A172 (cell line): Measurements from ENCODE around the gene MOK. TPM values are rescaled to one million over a fixed set of nuclear protein-coding genes. Genes with fewer than 3 reads are reported as not detected.
A peak's percentile ranks its signal among the peaks of the same experiment; 100 is the strongest.

Experiments used
- DNase-seq: peaks from one replicate; pipeline ENCODE4 v3.0.0-alpha.2; 2015; ENCODE audit warnings: low spot score
- total RNA-seq: library from RNA; depleted of rRNA; stranded (reverse); fragments of >200 nt; shearing (Covaris generic); gene quantifications from 2 replicates; pipeline ENCODE4 v1.2.3, GENCODE V29; 2014

MOK gene
- total RNA-seq, 1 experiment from 2014 or later: 8.4 TPM

DNA sequence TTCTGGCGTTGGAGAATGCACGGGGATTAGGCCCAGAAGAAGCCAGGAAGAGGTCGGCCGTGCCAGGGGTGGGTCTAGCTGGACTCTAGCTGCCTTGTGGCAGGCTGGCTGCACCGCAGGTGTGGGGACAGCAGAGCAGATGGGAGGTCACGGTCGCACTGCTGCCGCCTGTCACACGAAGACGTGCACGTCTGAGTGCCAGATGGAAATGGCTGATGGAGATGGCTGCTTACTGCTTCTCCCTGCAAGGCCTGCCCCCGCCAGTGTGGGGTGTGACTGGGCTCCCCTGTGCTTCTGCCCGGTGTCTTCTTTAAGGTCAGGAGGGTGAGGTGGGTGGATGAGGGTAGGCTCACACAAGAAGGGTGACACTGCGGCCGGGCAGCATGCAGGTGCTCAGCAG lies 79.0 kb downstream of the MOK start:
- no peak for DNase-seq

- no peak for DNase-seq
Measured at GRCh38 chr14:102225386-102225785, 79.6 kb downstream of the MOK start.

GRCh38 chr14:102223682-102224081 lies 81.3 kb downstream of the MOK start:
- DNase-seq: no peak

DNA sequence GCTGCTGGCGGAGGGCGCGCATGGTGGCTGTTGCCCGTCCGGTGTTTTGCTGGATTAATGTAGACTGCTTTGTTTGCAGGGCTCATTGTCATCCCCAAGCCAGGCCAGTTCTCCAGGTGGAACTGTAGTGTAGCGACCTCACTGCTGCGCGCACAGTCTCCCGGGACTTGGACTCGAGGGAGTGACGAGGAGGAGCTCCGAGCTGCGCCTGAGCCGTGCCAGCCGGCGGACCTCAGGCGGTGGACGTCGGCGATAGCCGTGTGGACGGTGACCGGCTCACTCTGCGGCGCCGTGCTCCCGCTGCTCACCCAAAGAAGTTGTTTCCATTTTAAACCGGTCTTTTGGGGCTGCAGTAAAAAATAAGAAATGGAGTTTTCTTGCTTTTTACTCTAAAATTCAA lies 82.2 kb downstream of the MOK start:
- no peak for DNase-seq

DNA sequence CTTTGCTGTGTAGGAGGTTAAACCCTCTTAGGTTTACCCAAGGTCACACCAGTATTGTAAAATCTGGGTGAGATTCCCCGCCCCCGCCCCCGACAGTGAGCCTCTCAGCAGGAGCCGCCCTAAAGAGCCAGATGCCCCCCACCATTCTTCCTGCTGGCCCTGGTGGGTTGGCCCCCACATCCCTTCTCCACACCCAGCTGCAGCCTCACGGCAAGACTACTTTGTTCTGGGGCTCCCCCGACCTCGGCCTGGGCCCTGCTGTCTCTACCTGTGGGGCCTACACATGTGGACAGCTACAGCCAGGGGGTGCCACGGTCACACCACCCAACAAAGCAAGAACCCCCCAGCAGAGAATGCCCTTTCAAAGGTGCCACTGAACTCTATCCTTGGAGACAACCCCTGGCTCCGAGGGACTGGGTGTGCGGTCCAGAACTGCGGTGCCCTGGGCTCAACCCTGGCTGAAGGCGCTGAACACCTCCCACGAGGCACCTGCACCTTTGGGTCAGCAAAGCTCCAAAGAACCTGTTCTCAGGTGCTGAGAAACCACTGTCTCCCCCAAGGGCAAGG lies 82.9 kb downstream of the MOK start:
- DNase-seq: no peak

DNA sequence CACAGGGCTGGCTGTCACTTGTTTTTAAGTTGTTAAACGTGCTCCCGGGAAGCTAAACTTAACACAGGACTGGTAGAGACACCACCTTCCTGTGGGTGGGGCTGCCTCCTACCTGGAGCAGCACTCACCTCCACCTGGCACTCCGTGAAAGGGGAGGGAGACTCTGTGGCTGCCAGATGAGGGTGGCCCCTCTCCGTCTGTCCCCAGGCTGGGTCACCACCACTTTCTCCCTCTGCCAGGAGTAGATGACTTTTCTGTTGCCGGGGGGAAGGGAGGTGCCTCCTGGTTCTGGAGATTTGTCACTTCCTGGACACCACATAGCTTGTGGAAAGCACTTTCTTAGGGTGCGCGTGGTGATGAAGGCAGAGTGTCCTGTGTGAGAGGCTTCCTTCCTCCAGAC lies 83.9 kb downstream of the MOK start:
- DNase-seq: peak; percentile 59

DNA sequence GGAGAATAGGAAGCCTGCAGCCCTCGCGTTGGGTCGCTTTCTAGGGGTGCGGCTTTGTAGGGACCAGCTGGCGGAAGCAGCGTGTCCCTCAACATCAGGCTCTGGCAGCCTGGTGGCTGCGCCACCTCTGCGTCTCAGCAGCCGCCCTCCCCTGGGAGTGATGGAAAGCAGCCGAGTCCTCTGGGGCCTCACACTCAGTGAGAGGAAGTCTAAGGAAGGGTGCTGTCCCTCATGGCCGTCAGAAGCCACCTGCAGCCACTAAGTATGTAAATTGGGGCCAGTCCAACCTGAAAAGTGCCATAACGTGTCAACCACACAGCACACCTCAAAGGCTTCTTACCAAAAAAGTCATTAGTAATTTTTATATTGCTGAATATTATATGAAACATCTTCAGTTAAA lies 84.9 kb downstream of the MOK start:
- no peak for DNase-seq

- no peak for DNase-seq
Measured at GRCh38 chr14:102219316-102219715, 85.6 kb downstream of the MOK start.

DNA sequence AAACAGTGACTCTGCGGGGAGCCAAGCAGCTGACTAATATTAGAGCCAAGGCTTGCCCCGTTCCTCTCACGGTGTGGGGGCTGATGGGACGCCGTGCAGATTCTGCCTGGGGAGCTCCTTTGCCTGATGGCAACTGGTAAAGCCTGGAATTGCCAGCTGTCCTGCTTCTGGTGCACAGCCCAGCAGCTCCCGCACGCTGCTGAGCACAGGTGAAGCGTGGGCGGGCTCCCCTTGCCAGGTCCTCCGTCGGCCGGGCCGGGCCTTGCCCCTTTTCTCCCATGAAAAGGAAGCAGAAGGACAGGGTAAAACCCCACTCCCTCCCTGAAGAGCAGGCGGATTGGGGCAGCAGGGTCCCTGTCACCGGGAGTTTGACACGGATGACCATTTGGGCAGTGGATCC lies 86.3 kb downstream of the MOK start:
- DNase-seq: no peak

DNA sequence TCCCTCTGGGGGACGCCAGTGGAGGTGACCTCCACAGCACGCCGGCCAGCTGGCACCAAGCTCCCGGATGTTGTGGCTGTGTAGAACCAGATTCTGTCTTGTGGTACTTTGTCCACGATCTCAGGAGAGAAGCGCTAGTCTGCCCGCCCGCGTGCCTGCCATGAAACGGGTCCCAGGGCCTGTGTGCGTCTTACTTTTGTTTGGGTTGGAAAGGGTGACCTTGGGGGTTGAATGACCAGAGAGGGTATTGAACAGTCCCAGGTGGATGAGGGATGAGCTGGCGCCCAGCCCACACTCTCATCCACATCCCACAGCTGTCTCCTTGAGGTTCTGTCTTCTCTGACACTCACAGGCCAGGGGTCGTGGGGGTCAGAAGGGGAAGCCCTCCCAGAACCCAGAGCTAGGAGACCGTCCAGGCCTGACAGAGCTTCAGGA lies 87.0 kb downstream of the MOK start:
- no peak for DNase-seq

DNA sequence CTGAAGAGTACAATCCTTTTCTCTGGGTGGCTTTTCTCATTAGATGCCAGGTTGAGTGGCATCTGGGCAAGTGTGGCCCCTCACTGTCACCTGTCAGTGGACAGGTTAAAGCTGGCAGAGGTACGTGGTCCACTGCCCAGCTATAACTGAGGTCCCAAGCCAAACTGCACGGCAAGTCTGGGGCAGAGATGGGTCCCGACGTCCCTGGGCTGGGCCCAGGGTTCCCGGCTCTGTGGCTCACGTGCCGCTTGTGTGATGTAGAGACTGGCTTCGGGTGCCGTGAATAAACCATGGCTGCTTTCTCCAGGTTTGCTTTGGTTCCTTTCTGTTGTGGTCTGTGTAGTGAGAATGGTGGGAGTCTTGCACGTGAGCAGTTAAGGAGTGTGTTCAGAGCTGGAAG lies 87.6 kb downstream of the MOK start:
- DNase-seq: no peak

DNA sequence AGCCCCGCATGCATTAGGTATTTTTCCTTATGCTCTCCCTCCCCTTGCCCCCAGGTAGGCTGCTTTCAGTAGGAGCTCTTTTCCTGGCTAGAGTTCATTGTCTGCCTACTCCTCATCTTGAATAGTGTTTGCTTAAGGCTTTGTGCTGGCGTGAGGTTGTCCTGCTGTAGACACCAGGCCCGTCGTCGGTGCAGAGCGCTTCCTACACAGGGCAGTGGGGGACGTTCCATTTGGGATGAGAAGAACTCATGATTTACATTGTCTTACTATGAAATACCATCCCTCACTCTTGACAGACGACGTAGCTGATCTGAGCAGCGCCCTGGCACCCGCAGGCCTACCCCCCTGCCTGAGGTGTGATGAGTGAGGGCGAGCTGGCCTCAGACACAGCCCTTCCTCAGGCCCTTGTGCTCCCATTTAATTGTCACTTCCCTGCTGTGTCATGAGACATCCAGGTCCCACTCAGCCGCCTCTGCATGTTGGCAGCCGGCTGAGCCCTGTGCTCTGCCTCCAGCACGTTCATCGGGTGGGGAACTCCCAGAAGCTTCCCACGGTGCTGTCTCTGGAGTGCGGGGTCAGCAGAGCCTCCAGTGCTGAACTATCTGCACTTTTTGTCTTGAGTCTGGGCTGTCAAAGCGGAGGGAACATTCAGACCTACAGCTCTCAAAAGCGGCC lies 89.3 kb downstream of the MOK start:
- DNase-seq: no peak

- no peak for DNase-seq
Measured at GRCh38 chr14:102215071-102215470, 89.9 kb downstream of the MOK start.

DNA sequence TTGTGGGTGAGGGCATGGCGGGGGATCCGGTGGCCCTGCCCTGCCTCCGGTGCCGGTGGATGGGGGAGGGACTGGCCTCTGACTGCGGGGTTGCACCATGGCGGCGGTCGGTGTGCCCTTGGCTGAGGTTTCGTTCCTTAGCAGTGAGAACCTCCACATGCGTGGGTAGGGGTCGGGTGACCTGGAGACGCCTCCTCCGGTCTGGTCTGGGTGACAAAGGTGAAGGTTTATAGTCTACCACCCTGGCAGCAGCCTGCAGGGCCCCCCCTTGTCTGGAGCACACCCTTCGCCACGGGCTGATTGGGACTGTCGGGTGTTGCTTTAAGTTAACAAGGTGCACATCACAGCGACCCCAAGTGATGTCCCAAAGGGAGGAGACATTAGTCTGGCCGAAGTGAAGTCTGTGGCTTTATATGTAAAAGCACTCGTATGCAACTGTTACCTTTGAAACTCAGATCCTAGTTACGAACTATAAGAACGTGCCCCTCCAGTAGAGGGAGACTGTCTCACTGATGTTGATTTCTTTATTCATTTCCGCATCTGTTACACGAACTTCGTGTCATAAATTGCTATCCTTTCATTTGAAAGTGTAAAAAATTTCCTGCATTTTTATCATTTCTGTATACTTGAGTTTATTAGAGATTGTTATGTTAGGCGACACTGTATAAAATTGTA lies 90.8 kb downstream of the MOK start:
- DNase-seq: no peak

DNA sequence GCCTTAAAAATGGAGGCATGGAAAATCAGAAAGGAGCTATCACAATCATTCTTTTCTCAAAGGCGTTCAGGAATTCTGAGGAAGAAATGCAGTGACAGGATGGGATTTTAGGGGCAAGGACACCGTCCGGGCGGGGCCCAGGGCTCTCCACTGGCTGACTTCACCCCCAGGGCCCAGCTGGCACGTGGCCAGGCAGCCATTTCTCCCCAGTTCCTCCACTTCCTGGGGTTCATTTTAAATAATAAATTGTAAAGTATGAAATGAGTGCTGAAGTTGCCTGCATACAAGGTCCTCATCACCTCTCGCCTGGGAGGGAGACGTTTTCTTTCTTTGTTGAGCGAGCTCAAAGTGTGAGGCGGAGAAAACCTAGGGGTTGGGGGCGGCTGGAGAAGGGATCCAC lies 91.5 kb downstream of the MOK start:
- no peak for DNase-seq

- DNase-seq: no peak
Measured at GRCh38 chr14:102212845-102213244, 92.1 kb downstream of the MOK start.

DNA sequence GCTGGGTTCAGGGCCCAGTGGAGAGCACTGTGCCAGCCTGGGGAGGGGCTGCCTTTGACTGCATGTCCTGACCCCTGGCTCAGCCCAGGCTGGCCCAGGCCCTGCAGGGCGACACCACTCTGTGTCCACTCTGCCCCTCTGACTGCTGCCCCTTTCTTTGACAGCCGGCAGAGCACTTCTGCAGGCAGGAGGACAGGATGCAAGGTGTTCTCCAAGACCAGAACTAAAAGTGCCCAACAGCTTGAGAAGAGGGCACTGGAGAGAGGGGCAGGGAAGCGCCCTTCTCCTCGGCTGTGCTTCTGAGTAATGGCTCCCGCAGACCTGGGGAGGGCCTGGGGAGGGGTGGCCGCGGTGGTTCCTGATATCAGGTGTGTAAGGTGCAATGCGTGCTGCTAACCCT lies 92.6 kb downstream of the MOK start:
- DNase-seq: no peak

- DNase-seq: no peak
Measured at GRCh38 chr14:102211240-102211639, 93.7 kb downstream of the MOK start.

- DNase-seq: no peak
Measured at GRCh38 chr14:102210421-102211042, 94.4 kb downstream of the MOK start.

DNA sequence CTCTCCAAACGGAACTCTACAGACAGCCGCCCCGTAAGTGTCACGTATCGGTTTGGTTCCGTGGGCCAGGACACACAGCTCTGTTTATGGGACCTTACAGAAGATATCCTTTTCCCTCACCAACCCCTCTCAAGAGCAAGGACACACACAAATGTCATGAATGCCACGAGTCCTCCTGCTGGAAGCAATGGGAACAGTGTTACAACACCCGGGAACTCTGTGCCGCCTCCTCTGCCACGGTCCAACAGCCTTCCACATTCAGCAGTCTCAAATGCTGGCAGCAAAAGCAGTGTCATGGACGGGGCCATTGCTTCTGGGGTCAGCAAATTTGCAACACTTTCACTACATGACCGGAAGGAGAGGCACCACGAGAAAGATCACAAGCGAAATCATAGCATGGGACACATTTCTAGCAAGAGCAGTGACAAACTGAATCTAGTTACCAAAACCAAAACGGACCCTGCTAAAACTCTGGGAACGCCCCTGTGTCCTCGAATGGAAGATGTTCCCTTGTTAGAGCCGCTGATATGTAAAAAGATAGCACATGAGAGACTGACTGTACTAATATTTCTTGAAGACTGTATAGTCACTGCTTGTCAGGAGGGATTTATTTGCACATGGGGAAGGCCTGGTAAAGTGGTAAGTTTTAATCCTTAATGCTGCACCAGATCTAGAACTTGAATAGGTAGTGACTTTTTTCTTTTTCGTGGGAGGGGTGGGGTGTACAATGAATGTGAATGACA lies 95.6 kb downstream of the MOK start:
- no peak for DNase-seq

DNA sequence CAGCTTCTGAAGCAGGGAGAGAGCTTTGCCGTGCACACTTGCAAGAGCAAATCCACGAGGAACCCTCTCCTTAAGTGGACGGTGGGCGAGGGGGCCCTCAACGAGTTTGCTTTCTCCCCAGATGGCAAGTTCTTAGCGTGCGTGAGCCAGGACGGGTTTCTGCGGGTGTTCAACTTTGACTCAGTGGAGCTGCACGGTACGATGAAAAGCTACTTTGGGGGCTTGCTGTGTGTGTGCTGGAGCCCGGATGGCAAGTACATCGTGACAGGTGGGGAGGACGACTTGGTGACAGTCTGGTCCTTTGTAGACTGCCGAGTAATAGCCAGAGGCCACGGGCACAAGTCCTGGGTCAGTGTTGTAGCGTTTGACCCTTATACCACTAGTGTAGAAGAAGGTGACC lies 96.2 kb downstream of the MOK start:
- no peak for DNase-seq

DNA sequence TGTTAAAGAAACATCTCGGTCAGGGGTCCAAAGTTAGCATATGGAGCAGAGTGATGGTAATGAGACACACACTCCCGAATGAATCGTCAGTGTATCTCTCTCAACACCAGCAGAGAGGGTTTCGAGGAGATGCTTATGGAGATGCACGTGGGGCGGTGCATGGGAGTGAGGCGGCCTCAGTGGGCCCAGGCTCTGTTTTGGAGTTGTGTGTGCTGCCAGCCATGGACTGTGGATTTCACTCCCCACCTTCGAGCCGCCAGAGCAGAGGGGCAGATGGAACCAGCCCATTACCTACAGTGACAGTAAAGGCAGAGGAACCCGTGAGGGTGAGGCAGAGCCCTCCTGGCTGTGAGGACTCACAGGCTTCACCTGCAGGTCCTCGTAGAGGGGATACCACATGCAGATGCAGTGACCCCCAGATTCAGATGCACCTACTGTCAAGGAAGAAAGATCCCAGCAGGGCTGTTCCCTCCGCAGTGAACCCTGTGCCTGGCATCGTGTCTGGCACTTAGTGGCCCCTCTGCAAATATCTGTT lies 97.1 kb downstream of the MOK start:
- no peak for DNase-seq
